Suprapubic skin (tissue), 4 donors: ENCODE data around the gene C14orf132. TPM values are rescaled to one million over a fixed set of nuclear protein-coding genes. Genes with fewer than 3 reads are reported as not detected.
A peak's percentile ranks its signal among the peaks of the same experiment; 100 is the strongest.

Experiments used
- DNase-seq, 2 donors: peaks; one replicate each; pipeline ENCODE4 v3.0.0-alpha.2; 2019; ENCODE audit warnings: low spot score in 2 of 2
- H3K27ac ChIP-seq: fragments of 200-600 bp; sonication (generic); one replicate; pipeline ENCODE4 v1.5.1; 2019
- H3K27me3 ChIP-seq: fragments of 200-600 bp; sonication (generic); one replicate; pipeline ENCODE4 v1.5.1; 2019
- H3K36me3 ChIP-seq: fragments of 200-600 bp; sonication (generic); one replicate; pipeline ENCODE4 v1.5.1; 2019
- H3K4me1 ChIP-seq: fragments of 200-600 bp; sonication (generic); one replicate; pipeline ENCODE4 v1.5.1; 2019
- H3K4me3 ChIP-seq: fragments of 200-600 bp; sonication (generic); one replicate; pipeline ENCODE4 v1.5.1; 2019; ENCODE audit warnings: mild to moderate bottlenecking
- H3K9me3 ChIP-seq: fragments of 200-600 bp; sonication (generic); one replicate; pipeline ENCODE4 v1.5.1; 2019
- EP300 ChIP-seq: sonication (generic); formaldehyde crosslinking; IDR thresholded peaks from one replicate; pipeline ENCODE4 v1.6.1; 2017; ENCODE audit warnings: antibody characterized with exemption
- POLR2A ChIP-seq, 2 donors: fragments of 450-650 bp; IDR thresholded peaks; one replicate each; pipeline ENCODE4 v1.6.1; 2017; ENCODE audit warnings: antibody characterized with exemption in 2 of 2, mild to moderate bottlenecking in 2 of 2, moderate library complexity in 2 of 2
- POLR2AphosphoS5 ChIP-seq, 3 donors: sonication (generic); formaldehyde crosslinking; IDR thresholded peaks; one replicate each; pipeline ENCODE4 v1.6.1; 2017; ENCODE audit warnings: antibody characterized with exemption in 3 of 3
- WGBS: methylation state at CpG from one replicate; pipeline ENCODE4 v1.1.5; 2018; 5-methylcytosine and 5-hydroxymethylcytosine counted together
- total RNA-seq, 4 donors: library from RNA; depleted of rRNA; stranded (reverse); fragments of >200 nt; gene quantifications; one replicate each; pipeline ENCODE4 v1.1.0, GENCODE V29; 2016
- TF ChIP-seq, protein P1 (sequence below), 2 donors: fragments of 200-600 bp in 1 of 2; fragments of 450-650 bp in 1 of 2; sonication (generic) in 1 of 2; IDR thresholded peaks; one replicate each; pipeline ENCODE4 v1.5.1; 2016 to 2019; ENCODE audit warnings: antibody characterized with exemption in 2 of 2, mild to moderate bottlenecking in 1 of 2, moderate library complexity in 1 of 2

Gene C14orf132
- total RNA-seq, 4 donors from 2014 or later = 16.2 to 34.4 (median 27.9) TPM

DNA sequence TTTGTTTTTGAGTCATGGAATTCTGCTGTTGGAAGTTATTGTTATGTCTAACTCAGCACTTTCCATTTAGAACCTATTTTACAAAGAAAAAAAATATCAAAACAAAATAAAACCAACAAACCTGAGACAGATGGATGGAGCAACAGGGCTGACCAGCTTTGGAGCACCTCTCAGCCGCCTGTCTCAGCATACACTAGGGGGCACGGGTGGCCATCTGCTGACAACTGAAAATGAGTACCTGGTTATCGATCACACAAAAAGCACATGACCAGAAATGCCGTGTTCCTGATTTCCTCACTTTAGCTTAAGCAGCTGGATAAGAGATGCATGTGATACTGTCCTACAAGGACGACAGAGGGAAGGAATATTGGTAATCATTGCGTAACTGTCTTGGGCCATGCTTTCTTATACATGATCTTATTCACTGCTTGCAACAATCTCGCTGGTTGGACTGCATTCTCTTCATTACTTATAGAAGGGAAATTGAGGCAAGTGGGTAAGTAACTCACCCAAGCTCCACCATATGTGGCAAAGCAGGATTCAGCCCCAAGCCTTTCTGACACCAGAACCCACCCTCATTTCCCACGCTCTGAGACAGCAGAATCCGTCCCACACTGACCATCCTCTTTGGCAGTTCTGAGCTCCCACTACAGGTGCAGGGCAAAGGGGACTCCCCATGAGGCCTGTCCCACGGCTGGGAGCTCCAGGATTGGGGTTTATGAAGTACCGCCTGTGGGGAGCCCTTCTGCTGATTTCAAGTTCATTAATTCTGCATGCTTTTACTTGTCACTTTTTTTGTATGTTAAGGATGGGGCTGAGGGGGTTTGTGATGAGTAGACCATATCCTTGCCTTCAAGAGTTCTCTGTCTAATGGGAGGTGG, 43.5 kb downstream of the C14orf132 start:
- Histone ChIP-seq H3K36me3 (peaks cover 13% of the 10 kb centered on the region), H3K27ac (no peak overlapping the region), H3K4me1 (peaks cover 27% of the 10 kb centered on the region), H3K4me3 (no peak overlapping the region), H3K9me3 (no peaks in the 10 kb centered on the region), H3K27me3 (no peaks in the 10 kb centered on the region)
- TF ChIP-seq POLR2AphosphoS5 (IDR thresholded peaks at IDR 0.05) (no peak), POLR2A (IDR thresholded peaks at IDR 0.05) (no peak), EP300 (no peak)
- TF ChIP-seq, protein P1, sequence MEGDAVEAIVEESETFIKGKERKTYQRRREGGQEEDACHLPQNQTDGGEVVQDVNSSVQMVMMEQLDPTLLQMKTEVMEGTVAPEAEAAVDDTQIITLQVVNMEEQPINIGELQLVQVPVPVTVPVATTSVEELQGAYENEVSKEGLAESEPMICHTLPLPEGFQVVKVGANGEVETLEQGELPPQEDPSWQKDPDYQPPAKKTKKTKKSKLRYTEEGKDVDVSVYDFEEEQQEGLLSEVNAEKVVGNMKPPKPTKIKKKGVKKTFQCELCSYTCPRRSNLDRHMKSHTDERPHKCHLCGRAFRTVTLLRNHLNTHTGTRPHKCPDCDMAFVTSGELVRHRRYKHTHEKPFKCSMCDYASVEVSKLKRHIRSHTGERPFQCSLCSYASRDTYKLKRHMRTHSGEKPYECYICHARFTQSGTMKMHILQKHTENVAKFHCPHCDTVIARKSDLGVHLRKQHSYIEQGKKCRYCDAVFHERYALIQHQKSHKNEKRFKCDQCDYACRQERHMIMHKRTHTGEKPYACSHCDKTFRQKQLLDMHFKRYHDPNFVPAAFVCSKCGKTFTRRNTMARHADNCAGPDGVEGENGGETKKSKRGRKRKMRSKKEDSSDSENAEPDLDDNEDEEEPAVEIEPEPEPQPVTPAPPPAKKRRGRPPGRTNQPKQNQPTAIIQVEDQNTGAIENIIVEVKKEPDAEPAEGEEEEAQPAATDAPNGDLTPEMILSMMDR (IDR thresholded peaks at IDR 0.05) = no peak
- 93% methylated on average over 11 of the region's 11 CpGs for WGBS
- peak in 1 of 2 donors; percentile 41 for DNase-seq

DNA sequence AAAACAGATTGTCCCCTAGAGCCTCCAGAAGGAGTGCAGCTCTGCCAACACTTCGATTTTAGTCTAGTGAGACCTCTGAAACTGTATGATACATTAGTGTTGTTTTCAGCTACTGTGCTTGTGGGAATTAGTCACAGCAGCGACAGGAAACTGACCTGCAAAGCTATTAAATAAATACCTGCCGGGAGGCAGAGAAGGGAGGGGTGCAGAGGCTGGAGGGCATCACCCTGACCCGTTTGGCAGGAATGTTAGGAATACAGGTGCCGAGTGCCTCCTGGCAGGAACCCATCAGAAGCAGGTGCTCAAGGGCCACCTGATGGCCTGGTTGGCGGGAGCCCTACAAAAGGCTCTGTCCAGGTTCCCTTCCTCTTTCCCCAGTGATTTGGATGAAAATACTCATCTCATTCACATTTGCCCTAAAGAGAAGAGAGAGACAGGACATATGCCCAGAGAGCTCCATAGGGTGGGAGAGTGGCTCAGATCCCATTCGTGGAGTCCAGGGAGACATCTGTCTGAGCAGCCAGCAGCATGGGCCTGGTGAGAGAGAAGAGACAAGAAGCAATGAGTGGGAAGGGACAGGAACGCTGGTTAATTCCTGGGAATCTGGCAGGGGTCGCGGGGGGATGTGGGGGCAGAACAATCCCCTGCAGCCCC, 44.6 kb downstream of the C14orf132 start:
- 71% methylated on average over 10 of the region's 10 CpGs for WGBS
- H3K27me3 ChIP-seq = no peaks in the 10 kb centered on the region
- no peak overlapping the region for H3K27ac ChIP-seq
- DNase-seq = peak in 1 of 2 donors; percentile 41
- TF ChIP-seq EP300 = no peak
- TF ChIP-seq POLR2AphosphoS5 (IDR thresholded peaks at IDR 0.05) = no peak
- TF ChIP-seq, protein P1 (IDR thresholded peaks at IDR 0.05) = no peak
- no peak for TF ChIP-seq POLR2A (IDR thresholded peaks at IDR 0.05)
- peaks cover 16% of the 10 kb centered on the region for H3K4me1 ChIP-seq
- H3K9me3 ChIP-seq = no peaks in the 10 kb centered on the region
- H3K36me3 ChIP-seq = peaks cover 24% of the 10 kb centered on the region
- H3K4me3 ChIP-seq = no peak overlapping the region

DNA sequence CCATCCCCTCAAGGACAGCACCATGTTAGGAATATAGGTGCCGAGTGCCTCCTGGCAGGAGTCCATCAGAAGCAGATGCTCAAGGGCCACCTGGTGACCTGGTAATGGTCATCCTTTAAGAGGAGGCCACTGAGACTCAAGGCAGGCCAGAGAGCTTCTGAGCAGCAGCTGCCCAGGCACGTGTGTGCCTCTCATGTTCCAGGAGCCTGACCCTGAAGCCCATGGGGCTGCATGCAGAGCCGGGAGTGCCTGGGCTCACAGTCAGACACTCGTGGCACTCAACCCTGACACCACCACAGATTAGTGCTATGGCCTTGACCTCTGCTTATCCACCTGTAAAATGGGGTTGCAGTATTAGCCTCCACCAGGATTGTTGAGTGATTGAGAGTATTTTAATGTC, 45.6 kb downstream of the C14orf132 start:
- Histone ChIP-seq H3K4me3 (no peak overlapping the region), H3K27ac (no peak overlapping the region), H3K9me3 (no peaks in the 10 kb centered on the region), H3K27me3 (no peaks in the 10 kb centered on the region), H3K36me3 (peaks cover 27% of the 10 kb centered on the region), H3K4me1 (peaks cover 11% of the 10 kb centered on the region)
- WGBS = 81% methylated on average over 3 of the region's 4 CpGs
- peak in 1 of 2 donors; percentile 33 for DNase-seq
- TF ChIP-seq, protein P1 (IDR thresholded peaks at IDR 0.05) = no peak

DNA sequence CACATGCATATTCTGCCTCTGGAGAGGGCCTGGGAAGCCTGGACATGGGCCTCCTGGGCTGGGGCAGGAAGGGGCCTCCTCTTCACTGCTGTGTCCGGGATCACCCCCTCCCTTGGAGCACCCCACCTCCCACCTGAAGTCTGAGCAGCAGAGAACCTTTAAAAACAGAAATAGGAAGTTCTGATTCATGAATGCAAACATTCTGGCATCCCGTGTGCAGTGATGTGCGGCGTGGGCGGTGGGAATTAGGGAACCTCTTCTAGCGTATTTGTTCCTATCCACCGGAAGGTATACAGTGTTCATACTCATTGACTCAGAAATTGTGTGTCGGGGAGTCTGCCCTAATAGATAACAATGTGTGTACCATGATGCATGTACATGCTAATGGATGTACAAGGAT, 46.2 kb downstream of the C14orf132 start:
- Histone ChIP-seq H3K36me3 (peaks cover 27% of the 10 kb centered on the region), H3K27me3 (no peaks in the 10 kb centered on the region), H3K27ac (no peak overlapping the region), H3K4me1 (peaks cover 12% of the 10 kb centered on the region), H3K4me3 (no peak overlapping the region), H3K9me3 (no peaks in the 10 kb centered on the region)
- 86% methylated on average over 8 of the region's 8 CpGs for WGBS
- peak in 1 of 2 donors; percentile 34 for DNase-seq
- TF ChIP-seq EP300 = no peak
- no peak for TF ChIP-seq POLR2A (IDR thresholded peaks at IDR 0.05)
- TF ChIP-seq, protein P1 (IDR thresholded peaks at IDR 0.05) = no peak
- TF ChIP-seq POLR2AphosphoS5 (IDR thresholded peaks at IDR 0.05) = no peak

DNA sequence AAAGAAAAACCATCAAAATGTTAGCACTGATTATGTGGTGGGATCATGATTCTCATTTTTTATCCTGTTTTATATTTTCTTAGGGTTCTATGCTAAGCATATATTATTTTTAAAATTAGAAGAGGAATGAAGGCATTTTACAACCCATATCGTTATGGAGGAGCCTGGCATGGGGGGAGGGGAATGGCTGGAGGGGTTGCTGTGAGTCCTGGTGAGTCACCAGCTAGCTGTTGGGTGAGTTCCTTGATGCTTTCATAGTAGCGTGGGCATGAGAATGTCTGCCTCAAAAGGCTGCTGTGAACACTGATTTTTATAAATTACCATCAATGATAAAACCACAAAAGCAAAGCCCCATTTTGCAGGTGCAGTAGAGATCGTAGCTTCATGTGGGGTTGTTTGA, 46.9 kb downstream of the C14orf132 start:
- Histone ChIP-seq H3K4me3 (no peak overlapping the region), H3K4me1 (peaks cover 18% of the 10 kb centered on the region), H3K36me3 (peaks cover 27% of the 10 kb centered on the region), H3K27ac (no peak overlapping the region), H3K9me3 (no peaks in the 10 kb centered on the region), H3K27me3 (no peaks in the 10 kb centered on the region)
- TF ChIP-seq EP300 (no peak), POLR2A (IDR thresholded peaks at IDR 0.05) (no peak), POLR2AphosphoS5 (IDR thresholded peaks at IDR 0.05) (no peak)
- TF ChIP-seq, protein P1 (IDR thresholded peaks at IDR 0.05) = no peak
- DNase-seq = no peak
- WGBS = 51% methylated on average over 3 of the region's 3 CpGs
